Measurements from ENCODE around the gene SLC35E4. TPM values are rescaled to one million over a fixed set of nuclear protein-coding genes. Genes with fewer than 3 reads are reported as not detected.

Gene SLC35E4
- polyA plus RNA-seq, 1 experiment = 4.9 TPM

DNA sequence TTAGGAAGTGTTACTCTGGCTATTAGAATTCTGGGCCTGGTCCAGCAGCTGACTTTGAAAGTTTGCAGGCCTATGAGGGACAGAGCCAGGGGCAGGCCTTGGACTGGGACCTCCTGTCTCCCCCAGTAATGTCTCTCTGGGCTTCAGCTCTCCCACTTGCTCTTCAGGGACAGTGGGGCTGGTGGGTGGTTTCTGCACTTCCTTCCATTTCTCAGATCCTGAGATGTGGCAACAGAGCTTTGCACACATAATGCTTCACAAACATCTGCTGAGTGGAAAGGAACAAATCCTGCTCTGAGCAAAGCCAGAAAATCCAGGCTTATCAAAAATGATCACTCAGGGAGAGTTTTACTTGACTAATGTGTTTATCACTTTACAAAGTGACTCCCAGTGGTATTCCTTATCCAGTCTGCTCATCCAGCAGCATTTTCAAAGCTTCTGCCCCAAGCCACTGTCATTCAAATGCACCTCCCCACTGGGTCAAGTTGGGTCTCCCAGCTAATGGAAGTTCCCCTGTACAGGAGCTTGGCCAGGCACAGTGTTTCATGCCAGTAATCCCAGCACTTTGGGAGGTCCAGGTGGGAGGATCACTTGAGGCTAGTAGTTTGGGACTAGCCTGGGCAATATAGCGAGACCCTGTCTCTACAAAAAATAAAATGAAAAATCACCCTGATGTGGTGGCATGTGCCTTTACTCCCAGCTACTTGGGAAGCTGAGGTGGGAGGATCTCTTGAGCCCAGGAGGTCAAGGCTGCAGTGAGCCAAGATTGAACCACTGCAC, 45.6 kb downstream of the SLC35E4 start:
- TF ChIP-seq, protein P1, sequence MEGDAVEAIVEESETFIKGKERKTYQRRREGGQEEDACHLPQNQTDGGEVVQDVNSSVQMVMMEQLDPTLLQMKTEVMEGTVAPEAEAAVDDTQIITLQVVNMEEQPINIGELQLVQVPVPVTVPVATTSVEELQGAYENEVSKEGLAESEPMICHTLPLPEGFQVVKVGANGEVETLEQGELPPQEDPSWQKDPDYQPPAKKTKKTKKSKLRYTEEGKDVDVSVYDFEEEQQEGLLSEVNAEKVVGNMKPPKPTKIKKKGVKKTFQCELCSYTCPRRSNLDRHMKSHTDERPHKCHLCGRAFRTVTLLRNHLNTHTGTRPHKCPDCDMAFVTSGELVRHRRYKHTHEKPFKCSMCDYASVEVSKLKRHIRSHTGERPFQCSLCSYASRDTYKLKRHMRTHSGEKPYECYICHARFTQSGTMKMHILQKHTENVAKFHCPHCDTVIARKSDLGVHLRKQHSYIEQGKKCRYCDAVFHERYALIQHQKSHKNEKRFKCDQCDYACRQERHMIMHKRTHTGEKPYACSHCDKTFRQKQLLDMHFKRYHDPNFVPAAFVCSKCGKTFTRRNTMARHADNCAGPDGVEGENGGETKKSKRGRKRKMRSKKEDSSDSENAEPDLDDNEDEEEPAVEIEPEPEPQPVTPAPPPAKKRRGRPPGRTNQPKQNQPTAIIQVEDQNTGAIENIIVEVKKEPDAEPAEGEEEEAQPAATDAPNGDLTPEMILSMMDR (IDR thresholded peaks at IDR 0.05; ENCODE audit: insufficient read depth, low read depth, low read length) = no peak
- Histone ChIP-seq H3K27me3 (ENCODE audit: control insufficient read depth, insufficient read depth, low read length) (no peaks in the 10 kb centered on the region), H3K36me3 (ENCODE audit: control insufficient read depth, insufficient read depth, low read length) (no peaks in the 10 kb centered on the region), H3K4me3 (ENCODE audit: low read depth, low read length) (no peak overlapping the region)
- DNase-seq (ENCODE audit: low read depth) = no peak
- CTCF ChIA-PET = interaction anchor here (1.3 kb wide), 1 partner anchor 72 kb away, joined by 3 read pairs; no protein-coding TSS in a partner anchor
- POLR2A ChIA-PET = no interaction called here

DNA sequence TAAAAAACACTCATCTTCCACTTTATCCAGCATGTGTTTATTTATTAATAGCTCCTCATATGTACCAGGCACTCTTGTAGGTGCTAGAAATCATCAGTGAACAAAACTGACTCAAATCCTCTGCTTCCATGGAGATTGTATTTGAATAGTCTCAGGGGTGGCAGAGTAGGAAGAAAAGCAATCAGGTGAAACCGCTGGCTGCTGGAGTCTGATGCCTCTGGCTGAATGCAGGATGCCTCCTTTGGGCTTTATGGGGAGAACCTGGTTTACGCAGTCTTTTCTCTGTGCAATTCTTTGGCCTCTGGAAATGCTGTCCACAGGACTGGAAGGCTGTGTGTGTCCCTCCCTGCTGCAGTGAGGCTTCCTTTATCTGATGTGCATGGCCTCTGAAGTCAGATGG, 46.2 kb downstream of the SLC35E4 start:
- H3K4me3 ChIP-seq (ENCODE audit: low read depth, low read length) = no peak overlapping the region
- no peak for DNase-seq (ENCODE audit: low read depth)
- TF ChIP-seq, protein P1 (IDR thresholded peaks at IDR 0.05; ENCODE audit: insufficient read depth, low read depth, low read length) = no peak
- ChIA-PET CTCF (no interaction called here), POLR2A (no interaction called here)
- H3K27me3 ChIP-seq (ENCODE audit: control insufficient read depth, insufficient read depth, low read length) = no peaks in the 10 kb centered on the region
- H3K36me3 ChIP-seq (ENCODE audit: control insufficient read depth, insufficient read depth, low read length) = no peaks in the 10 kb centered on the region

DNA sequence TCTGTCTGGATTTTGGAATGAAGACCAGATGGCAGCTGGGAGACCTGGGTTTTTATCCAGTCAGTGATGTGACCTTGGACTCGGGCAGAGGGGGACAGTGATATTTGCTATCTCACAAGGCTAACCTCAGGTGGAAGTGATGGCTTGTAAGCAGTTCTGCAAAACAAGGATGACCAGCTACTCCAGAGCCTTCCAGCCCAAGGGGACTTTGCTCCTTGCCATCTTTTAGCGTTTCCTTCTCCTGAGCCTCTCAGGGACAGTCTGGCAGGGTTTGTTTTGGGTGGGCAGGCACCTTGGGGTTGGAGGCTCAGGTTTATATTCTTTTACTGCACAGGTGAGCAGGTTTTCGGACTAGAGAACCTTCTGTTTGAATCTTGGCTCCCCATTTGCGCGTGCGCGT, 49.6 kb downstream of the SLC35E4 start:
- POLR2A ChIA-PET = no interaction called here

DNA sequence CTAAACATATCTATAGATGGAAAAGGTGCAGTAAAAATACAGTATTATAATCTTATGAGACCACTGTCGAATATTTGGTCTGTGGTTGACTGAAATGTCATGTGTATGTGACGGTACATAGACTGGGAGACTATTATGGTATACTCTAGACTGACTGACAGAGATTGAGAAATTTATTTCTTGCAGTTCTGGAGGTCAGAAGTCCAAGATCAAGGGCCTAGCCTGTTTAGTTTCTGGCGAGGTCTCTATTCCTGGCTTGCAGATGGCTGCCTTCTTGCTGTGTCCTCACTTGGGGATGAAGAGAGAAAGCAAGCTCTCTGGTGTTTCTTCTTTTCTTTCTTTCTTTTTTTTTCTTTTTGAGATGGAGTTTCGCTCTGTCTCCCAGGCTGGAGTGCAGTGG, 51.8 kb downstream of the SLC35E4 start:
- TF ChIP-seq, protein P1 (IDR thresholded peaks at IDR 0.05; ENCODE audit: insufficient read depth, low read depth, low read length) = no peak
- Histone ChIP-seq H3K27me3 (ENCODE audit: control insufficient read depth, insufficient read depth, low read length) (no peaks in the 10 kb centered on the region), H3K36me3 (ENCODE audit: control insufficient read depth, insufficient read depth, low read length) (no peaks in the 10 kb centered on the region), H3K4me3 (ENCODE audit: low read depth, low read length) (no peak overlapping the region)
- DNase-seq (ENCODE audit: low read depth) = no peak
- POLR2A ChIA-PET = no interaction called here
- CTCF ChIA-PET = interaction anchor here (1.5 kb wide), 1 partner anchor 8 kb away, joined by 4 read pairs; no protein-coding TSS in a partner anchor

More for the DNA sequence above, 49.6 kb downstream of the SLC35E4 start:
- TF ChIP-seq, protein P1 (IDR thresholded peaks at IDR 0.05; ENCODE audit: insufficient read depth, low read depth, low read length) = no peak
- DNase-seq (ENCODE audit: low read depth) = no peak
- no peak overlapping the region for H3K4me3 ChIP-seq (ENCODE audit: low read depth, low read length)
- no peaks in the 10 kb centered on the region for H3K27me3 ChIP-seq (ENCODE audit: control insufficient read depth, insufficient read depth, low read length)
- no peaks in the 10 kb centered on the region for H3K36me3 ChIP-seq (ENCODE audit: control insufficient read depth, insufficient read depth, low read length)
- CTCF ChIA-PET = interaction anchor here (0.6 to 1.1 kb wide), 4 partner anchors 9 to 70 kb away, joined by 3 to 4 read pairs (median 4); no protein-coding TSS in a partner anchor

DNA sequence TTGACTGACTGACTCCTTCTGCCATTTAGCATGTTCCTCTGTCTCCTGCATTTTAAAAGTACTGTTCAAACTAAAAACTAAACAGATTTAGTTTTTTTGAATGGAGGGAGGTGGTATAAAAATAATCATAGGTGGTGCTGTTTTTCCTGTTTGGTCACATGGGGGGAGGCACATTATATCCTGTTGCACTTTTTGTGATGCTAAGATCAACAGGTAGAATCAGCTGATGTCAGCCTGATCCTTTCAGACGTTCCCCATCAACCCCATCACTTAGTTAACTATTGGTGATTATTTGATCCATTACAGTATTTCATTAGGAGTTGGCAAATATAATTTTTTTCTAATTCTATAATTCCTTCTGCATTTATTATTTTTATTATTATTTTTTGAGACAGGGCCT, 54.0 kb downstream of the SLC35E4 start:
- ChIA-PET POLR2A (no interaction called here), CTCF (no interaction called here)
- TF ChIP-seq, protein P1 (IDR thresholded peaks at IDR 0.05; ENCODE audit: insufficient read depth, low read depth, low read length) = no peak
- Histone ChIP-seq H3K27me3 (ENCODE audit: control insufficient read depth, insufficient read depth, low read length) (peaks cover 3% of the 10 kb centered on the region), H3K4me3 (ENCODE audit: low read depth, low read length) (no peak overlapping the region), H3K36me3 (ENCODE audit: control insufficient read depth, insufficient read depth, low read length) (no peaks in the 10 kb centered on the region)
- no peak for DNase-seq (ENCODE audit: low read depth)

All from BJ (cell line).